GM21515 (cell line): ENCODE measurements around the gene ALDH2.
"Not testable (repeated sequence)": the region's sequence is repeated elsewhere in the genome, so short reads cannot be mapped to it uniquely, and the experiment has no call there.

ENCODE experiments used
- ATAC-seq: cut with Tn5 transposase; IDR thresholded peaks from one replicate; pipeline ENCODE4 v1.9.1; 2021; ENCODE audit not compliant: unreplicated experiment

The ALDH2 gene

DNA sequence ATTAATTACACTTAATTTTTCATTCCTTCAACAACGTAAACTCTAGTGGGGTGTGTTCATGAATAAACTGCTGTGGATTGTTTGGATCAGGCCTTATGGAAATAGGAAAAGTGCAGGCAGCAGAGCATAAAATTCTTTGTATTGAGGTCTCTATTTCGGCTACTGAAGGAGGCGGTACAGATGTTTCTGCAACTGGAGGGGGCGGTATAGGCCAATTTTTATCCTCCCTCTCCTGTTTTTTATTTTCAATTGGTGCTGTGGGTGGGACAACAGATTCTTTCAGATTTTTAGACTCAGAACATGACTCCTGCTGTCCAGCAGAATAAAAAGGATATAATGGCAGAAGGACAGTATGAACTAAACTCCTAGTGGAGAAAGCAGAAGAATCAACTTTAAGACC lies 57.6 kb downstream of the ALDH2 start:
- not testable (repeated sequence) for ATAC-seq

DNA sequence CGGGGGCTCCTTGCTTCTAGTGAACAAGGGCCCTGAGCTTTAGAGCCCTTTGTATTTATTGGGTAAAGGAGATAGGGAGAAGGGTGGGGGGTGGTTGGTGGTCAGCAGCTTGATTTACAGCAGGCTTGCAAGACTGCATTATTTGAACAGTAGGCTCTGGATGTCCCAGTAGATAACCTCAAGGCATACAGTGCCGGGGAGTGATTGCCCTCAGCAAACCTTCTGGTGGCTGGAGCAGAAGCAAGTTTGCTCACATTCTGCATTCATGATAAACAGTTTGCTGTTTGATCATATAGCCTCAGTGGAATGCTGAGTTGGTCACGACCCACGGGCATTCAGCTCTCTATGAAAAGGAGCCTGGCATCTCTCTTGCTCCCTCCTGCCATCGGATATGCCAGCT lies 58.8 kb downstream of the ALDH2 start:
- ATAC-seq: no peak

DNA sequence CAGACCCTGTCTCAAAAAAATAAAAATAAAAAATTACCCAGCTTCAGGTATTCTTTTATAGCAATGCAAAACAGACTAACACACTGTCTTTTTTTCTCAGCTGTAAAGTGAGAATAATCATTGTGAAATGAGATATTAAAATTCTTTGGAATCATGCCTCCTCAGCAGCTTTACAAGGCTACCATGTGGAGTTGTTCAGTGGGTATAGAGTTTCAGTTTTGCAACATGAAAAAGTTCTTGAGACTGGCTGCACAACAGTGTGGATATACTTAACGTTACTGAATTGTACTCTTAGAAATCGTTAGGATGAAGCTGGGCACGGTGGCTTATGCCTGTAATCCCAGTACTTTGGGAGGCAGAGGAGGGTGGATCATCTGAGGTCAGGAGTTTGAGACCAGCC lies 59.6 kb downstream of the ALDH2 start:
- no peak for ATAC-seq

DNA sequence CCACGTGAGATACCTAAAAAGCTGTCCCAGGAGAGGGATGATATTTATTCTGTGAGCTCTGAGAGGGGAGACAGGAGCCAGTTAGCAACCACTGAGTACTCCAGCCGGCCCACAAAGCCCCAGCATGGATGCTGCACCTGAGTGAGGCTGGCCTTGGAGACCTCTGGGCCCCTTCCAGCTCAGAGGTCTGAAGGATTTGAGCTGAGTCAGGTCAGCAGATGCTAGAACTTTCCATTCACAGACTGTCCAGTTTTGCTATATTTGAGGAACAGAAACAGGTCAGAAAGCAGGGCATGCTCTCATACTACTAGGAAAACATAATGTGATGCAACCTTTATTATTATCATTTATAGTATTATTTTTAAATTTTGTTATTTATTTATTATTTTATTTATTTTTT lies 60.3 kb downstream of the ALDH2 start:
- no peak for ATAC-seq

DNA sequence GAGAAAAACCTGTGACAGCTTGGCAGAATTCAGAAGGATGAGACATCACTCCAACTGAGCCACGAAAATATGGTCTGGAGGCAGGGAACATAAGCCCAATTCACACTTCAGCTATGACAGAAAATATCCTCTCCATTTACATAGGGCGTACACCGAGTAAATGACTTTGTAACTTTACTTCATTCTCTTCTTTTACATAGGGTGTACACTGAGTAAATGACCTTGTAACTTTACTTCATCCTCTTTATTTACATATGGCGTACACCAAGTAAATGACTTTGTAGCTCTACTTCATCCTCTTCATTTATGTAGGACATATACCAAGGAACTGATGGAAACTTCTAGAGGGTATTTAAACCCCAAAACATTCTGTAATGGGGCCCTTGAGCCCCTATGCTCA lies 61.2 kb downstream of the ALDH2 start:
- no peak for ATAC-seq

DNA sequence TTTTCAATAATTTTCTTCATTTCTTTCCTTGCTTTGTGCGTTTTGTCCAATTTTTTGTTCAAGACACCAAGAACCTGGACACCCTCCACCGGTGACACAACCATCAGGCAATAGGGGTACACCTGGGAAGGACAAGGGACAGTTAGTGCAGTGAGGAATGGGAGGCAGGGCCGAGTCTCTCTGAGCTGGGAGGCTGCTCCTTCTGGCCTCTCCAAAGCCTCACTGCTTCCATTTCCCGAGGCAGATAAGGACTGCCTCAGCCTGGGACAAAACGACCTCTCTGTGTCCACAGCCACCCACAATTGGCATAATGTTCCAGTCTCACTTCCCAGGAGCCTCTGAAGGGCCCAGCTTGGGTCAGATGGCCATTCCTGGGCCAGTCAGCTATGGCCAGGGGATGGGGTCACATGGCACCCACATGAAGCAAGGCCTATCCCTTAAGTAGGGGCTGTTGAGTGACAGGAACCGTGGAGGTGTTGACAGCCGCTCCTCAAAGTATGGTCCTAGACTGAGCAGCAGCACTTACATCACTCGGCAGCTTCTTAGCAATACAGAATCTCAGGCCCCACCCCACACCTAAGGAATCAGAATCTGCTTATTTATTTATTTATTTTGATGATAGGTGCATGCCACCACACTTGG lies 61.7 kb downstream of the ALDH2 start:
- ATAC-seq: no peak

DNA sequence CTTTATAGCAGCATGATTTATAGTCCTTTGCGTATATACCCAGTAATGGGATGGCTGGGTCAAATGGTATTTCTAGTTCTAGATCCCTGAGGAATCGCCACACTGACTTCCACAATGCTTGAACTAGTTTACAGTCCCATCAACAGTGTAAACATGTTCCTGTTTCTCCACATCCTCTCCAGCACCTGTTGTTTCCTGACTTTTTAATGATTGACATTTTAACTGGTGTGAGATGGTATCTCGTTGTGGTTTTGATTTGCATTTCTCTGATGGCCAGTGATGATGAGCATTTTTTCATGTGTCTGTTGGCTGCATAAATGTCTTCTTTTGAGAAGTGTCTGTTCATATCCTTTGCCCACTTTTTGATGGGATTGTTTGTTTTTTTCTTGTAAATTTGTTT lies 62.9 kb downstream of the ALDH2 start:
- ATAC-seq: not testable (repeated sequence)

DNA sequence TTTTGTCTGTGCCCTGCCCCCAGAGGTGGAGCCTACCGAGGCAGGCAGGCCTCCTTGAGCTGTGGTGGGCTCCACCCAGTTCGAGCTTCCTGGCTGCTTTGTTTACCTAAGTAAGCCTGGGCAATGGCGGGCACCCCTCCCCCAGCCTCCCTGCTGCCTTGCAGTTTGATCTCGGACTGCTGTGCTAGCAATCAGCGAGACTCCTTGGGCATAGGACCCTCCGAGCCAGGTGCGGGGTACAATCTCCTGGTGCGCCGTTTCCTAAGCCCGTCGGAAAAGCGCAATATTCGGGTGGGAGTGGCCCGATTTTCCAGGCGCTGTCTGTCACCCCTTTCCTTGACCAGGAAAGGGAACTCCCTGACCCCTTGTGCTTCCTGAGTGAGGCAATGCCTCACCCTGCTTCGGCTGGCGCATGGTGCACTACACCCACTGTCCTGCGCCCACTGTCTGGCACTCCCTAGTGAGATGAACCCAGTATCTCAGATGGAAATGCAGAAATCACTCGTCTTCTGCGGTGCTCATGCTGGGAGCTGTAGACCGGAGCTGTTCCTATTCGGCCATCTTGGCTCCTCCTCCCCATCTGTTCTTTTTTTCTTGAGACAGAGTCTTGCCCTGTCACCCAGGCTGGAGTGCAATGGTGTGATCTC lies 68.1 kb downstream of the ALDH2 start:
- not testable (repeated sequence) for ATAC-seq

DNA sequence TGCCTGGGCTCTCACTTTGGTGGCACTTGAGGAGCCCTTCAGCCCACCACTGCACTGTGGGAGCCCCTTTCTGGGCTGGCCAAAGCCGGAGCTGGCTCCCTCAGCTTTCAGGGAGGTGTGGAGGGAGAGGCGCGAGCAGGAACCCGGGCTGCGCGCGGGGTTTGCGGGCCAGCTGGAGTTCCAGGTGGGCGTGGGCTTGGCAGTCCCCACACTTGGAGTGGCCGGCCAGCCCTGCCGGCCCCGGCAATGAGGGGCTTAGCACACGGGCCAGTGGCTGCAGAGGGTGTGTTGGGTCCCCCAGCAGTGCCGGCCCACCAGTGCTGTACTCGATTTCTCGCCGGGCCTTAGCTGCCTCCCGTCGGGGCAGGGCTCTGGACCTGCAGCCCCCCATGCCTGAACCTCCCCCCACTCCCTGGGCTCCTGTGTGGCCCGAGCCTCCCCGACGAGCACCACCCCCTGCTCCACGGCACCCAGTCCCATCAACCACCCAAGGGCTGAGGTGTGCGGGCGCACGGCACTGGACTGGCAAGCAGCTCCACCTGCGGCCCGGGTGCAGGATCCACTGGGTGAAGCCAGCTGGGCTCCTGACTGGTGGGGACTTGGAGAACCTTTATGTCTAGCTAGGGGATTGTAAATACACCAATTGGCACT lies 68.9 kb downstream of the ALDH2 start:
- ATAC-seq: not testable (repeated sequence)

DNA sequence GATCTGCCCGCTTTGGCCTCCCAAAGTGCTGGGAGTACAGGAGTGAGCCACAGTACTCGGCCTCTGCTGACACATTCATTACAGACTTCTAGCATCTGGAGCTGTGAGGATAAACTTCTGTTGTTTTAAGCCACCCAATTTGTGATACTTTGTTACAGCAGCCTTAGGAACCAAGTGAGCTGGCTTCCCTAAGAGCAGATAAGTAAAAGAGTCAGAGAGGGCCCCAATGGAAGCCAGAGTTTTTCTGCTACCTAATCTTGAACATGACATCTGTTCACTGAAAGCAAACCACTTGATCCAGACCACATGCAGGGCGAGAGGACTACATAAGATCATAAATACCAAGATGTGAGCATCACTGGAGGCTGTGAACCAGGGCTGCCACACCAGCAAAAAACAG lies 71.6 kb downstream of the ALDH2 start:
- no peak for ATAC-seq

DNA sequence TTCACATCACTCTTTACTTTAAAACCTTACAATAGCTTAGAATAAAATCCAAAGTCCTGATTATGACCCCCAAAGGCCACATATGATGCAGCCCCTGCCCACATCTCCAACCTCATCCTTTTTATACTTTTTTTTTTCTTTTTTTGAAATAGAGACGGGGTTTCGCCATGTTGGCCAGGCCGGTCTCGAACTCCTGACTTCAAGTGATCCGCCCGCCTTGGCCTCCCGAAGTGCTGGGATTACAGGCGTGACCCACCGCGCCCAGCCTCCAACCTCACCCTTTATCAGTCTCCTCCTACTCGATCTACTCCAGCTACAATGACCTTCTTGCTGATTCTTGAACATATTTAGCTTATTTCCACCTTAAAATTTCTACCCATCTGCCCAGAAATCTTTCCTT lies 74.1 kb downstream of the ALDH2 start:
- no peak for ATAC-seq

DNA sequence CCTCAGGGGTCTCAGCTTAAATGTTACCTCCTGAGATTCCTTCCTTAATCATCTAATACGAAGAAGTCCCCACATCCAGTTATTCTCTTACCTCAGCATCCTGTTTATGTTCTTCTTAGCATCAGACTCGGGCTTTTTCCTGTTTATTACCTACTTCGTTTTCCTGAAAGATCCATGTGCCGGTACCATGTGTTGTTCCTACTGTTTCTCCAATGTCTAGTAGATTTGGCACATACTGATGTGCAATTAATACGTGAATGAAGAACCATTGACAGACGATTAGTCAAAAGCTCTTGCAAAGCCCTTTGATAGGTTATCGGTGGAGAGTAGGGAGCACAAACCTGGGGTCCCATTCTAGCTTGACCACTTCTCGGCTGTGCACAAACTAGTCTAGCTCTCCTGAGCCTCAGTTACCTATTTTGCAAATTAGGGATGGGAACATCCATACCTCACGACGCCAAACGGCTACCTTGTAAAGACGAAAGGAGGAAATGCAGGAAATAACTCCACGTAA lies 74.6 kb downstream of the ALDH2 start:
- peak; percentile 2 for ATAC-seq

DNA sequence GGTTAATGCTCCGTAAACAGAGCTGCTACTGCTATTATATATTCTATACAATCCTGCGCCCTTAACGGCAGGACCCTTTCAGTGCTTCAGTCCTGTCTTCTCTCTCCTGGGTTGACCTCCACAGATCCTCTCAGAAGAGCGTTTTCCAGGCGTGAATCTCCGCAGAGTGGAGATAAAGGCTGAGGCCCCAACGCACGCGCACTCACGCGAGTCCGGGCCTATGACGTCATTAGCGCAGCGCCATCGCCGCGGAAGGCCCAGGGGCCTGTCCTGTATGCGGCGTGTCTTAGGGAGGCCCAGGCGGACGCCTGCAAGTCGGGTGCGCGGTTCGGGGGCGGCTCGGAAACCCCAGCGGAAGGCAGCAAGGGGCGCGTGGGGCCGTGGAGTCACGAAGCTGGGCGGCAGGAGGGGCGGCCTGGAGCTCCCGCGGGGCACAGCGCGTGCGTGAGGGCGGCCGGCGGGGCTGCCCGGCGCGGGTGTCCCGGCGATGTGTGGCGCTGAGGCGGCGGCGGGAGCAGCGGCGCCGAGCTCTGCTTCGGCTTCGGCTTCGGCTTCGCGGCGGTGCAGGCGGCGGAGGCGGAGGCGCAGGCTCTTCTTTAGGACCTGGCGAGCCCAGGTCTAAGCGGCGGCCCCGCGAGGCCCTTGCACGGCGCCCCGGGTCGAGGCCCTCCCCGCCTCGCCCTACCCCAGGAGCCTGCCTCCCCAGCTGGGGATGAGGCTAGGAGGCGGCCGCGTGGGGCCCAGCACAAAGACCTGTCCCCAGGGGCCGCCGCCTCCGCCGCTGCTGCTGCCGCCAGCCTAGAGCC lies 75.2 kb downstream of the ALDH2 start, which contains the start of gene MAPKAPK5:
MAPKAPK5 (plus strand) TSS at position 479 of the 806 bp plus-strand sequence. CDS start 506 bp downstream, outside the sequence.
- ATAC-seq: peak; percentile 73

DNA sequence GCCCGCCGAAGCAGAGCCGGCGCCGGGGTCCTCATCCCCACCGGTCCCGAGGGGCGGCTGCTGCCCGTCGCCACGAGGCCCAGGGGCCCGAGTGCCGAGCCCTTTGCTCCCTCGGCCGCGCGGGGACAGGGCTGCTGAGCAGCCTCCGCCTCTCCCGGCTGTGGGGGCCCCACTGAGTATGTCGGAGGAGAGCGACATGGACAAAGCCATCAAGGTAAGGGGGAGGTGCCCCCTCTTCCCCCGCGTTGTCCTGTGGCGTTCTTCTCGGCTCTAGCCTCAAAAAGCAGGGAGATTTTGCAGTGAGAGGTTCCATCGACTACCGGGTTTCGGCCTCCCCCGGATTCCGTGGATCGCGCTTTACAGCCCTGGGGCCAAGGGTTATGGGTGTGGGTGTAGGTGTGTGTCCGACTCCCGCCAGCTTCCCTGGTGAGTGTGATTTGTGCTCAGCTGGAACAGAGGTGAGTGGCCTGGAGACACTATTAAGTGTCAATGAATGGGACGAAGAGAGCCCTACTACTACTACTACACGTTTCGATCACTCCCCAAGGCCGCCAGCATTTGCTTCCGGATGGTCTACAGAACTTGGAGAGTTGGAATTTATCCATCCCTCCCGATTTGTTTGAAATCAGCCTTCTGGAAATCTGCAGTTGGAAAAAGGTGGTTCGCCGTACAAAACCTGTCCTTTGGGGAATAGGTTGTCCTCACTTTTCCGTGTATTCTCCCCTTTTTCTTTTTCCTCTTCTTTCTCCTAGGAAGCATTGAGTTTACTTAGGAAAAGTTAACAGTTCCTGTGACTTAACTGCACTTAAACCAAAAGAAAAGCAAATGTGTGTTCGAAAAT lies 76.0 kb downstream of the ALDH2 start:
- ATAC-seq: peak; percentile 24

DNA sequence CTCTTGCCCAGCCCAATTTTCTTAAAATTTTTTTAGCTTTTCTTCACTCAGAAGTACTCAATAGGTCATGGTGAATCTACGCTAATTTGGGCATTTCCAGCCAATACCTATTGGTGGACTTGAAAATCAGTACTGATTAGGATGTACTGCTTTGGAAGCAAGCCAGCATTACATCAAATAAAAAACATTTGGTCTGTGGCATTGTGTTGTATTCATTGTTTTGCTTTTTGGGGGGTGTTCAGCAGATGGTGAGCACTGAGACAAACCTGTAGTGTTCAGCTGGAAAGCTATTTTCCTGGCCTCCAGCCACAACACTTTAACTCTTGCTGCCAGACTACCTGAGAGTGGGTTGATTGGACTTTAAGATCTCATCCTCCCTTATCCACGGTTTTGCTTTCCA lies 79.3 kb downstream of the ALDH2 start:
- no peak for ATAC-seq

DNA sequence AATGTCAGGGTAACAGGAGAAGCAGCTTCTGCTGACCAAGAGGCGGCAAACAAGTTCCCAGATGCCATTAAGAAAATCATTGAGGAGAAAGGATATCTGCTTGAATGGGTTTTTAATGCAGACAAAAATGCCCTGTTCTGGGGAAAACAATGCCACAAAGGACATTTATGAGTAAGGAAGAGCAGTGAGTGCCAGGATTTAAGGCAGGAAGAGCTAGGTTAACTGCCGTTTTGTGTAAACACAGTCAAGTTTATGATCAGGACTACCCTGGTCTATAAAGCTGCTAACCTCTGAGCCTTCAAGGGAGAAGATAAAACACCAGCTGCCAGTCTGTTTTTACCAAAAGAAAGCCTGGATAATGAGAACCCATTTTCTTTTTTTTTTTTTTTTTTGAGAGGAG lies 83.8 kb downstream of the ALDH2 start:
- ATAC-seq: no peak

DNA sequence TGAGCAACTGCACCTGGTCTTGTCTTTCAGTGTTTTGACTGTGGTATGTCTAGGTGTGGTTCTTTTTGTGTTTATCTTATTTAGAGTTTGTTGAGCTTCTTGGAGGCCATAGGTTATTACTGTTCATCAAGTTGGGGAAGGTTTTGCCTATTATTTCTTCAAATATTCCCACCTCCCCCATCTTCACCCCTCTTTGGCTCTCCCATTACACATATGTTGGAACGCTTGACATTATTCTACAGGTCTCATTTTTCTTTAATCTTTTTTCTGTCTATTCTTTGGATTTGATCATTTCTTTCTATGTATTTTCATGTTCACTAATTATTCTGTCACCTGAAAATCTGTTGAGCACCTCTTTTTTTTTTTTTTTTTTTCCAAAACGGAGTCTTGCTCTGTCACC lies 91.5 kb downstream of the ALDH2 start:
- ATAC-seq: no peak

DNA sequence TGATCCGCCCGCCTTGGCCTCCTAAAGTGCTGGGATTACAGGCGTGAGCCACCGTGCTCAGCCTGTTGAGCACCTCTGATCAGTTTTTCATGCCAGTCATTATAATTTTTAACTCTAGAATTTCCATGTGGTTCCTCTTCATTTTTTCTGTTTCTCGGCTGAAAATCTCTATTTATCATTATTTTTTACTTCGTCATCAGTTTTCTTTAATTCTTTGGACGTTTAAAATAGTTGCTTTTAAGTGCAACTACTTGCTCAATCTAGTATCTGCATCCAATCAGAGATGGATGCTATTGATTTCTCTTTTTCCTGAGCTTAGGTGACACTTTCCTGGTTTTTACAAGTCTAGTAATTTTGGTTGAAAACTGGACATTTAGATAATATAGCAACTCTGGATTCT lies 92.0 kb downstream of the ALDH2 start:
- no peak for ATAC-seq

DNA sequence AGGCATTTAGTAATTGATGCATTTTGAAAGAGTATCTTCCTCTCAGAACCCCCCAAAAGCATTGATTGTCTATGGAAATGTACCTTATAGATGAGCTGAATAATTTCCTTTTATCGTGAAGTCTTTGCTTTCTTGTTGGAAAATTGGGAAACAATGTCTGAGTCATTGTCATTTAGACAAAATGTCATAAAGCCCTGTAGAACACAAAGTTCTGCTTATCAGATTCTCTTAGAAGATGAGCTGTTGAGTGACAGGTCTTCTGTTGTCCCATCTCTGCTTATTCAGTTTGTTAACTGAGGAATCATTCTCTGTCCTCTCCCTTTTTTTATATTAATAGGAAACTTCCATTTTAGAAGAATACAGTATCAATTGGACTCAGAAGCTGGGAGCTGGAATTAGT lies 98.2 kb downstream of the ALDH2 start:
- no peak for ATAC-seq
